GM19438 (cell line): ENCODE data around the gene VAT1L.

Experiments
- ATAC-seq: cut with Tn5 transposase; IDR thresholded peaks from one replicate; pipeline ENCODE4 v1.9.1; 2021; ENCODE audit warnings: low read depth; ENCODE audit not compliant: unreplicated experiment

Gene VAT1L

GRCh38 chr16:77788181-77789084 is at the start of gene VAT1L:
VAT1L (plus strand) TSS chr16:77788564; CDS start chr16:77788683, 119 bp downstream.
- peak; percentile 68 for ATAC-seq

GRCh38 chr16:77738706-77739558 is 49.4 kb upstream of the VAT1L start:
- ATAC-seq: no peak

GRCh38 chr16:77739559-77739892 is 48.8 kb upstream of the VAT1L start:
- ATAC-seq: no peak

GRCh38 chr16:77744141-77744540 is 44.2 kb upstream of the VAT1L start:
- no peak for ATAC-seq

GRCh38 chr16:77745972-77746371 is 42.4 kb upstream of the VAT1L start:
- ATAC-seq: no peak

- ATAC-seq: no peak
Measured at GRCh38 chr16:77748421-77749005, 39.9 kb upstream of the VAT1L start.

- ATAC-seq: no peak
Measured at GRCh38 chr16:77749415-77749814, 38.9 kb upstream of the VAT1L start.

GRCh38 chr16:77758046-77758445 is 30.3 kb upstream of the VAT1L start:
- no peak for ATAC-seq

GRCh38 chr16:77758508-77758907 is 29.9 kb upstream of the VAT1L start:
- ATAC-seq: no peak

GRCh38 chr16:77759201-77759600 is 29.2 kb upstream of the VAT1L start:
- no peak for ATAC-seq

GRCh38 chr16:77759821-77760220 is 28.5 kb upstream of the VAT1L start:
- no peak for ATAC-seq

- no peak for ATAC-seq
Measured at GRCh38 chr16:77760800-77761199, 27.6 kb upstream of the VAT1L start.

- ATAC-seq: no peak
Measured at GRCh38 chr16:77761204-77761603, 27.2 kb upstream of the VAT1L start.

- no peak for ATAC-seq
Measured at GRCh38 chr16:77762262-77762661, 26.1 kb upstream of the VAT1L start.

- no peak for ATAC-seq
Measured at GRCh38 chr16:77763994-77764393, 24.4 kb upstream of the VAT1L start.

- no peak for ATAC-seq
Measured at GRCh38 chr16:77767211-77767610, 21.2 kb upstream of the VAT1L start.

GRCh38 chr16:77767826-77768225 is 20.5 kb upstream of the VAT1L start:
- no peak for ATAC-seq

GRCh38 chr16:77775911-77776909 is 12.2 kb upstream of the VAT1L start:
- no peak for ATAC-seq

GRCh38 chr16:77777745-77778144 is 10.6 kb upstream of the VAT1L start:
- no peak for ATAC-seq

- no peak for ATAC-seq
Measured at GRCh38 chr16:77780378-77780837, 8.0 kb upstream of the VAT1L start.
